ENCODE results near the gene CFAP46. TPM values are rescaled to one million over a fixed set of nuclear protein-coding genes. Genes with fewer than 3 reads are reported as not detected.

The CFAP46 gene
- total and polyA plus RNA-seq, 12 donors: 0.15 to 5.5 (median 1.1) TPM; not detected in 3

- intact Hi-C loops (cut with DNase I): no loop called here
- DNase-seq: peak in 1 of 7 donors; percentile 3
Observed at GRCh38 chr10:132870426-132870825, 71.9 kb downstream of the CFAP46 start.

GRCh38 chr10:132869621-132870020 lies 72.7 kb downstream of the CFAP46 start:
- intact Hi-C loops (cut with DNase I): no loop called here
- TF ChIP-seq POLR2A (IDR thresholded peaks at IDR 0.05) (no peak), CTCF (IDR thresholded peaks at IDR 0.05) (no peak)
- WGBS, 4 donors: 88 to 94% (median 91%) methylated on average over 15 to 16 of the region's 16 CpGs
- Histone ChIP-seq H3K27ac (no peak overlapping the region), H3K9me3 (replicated peaks in 1 of 3) (no peaks in the 10 kb centered on the region), H3K4me1 (replicated peaks in 1 of 2) (no peaks in the 10 kb centered on the region), H3K36me3 (replicated peaks in 1 of 2) (no peaks in the 10 kb centered on the region), H3K27me3 (no peaks in the 10 kb centered on the region), H3K4me3 (no peak overlapping the region)
- peak in 1 of 7 donors; percentile 1 for DNase-seq

More at GRCh38 chr10:132870426-132870825, 71.9 kb downstream of the CFAP46 start:
- TF ChIP-seq CTCF (IDR thresholded peaks at IDR 0.05) (no peak), POLR2A (IDR thresholded peaks at IDR 0.05) (no peak)
- Histone ChIP-seq H3K4me3 (no peak overlapping the region), H3K36me3 (replicated peaks in 1 of 2) (no peaks in the 10 kb centered on the region), H3K9me3 (replicated peaks in 1 of 3) (no peaks in the 10 kb centered on the region), H3K27me3 (no peaks in the 10 kb centered on the region), H3K27ac (no peak overlapping the region), H3K4me1 (replicated peaks in 1 of 2) (no peaks in the 10 kb centered on the region)
- 87 to 91% (median 88%) methylated on average over 13 of the region's 13 CpGs for WGBS, 4 donors

- Histone ChIP-seq H3K36me3 (replicated peaks in 1 of 2) (no peaks in the 10 kb centered on the region), H3K9me3 (replicated peaks in 1 of 3) (no peaks in the 10 kb centered on the region), H3K4me1 (replicated peaks in 1 of 2) (no peaks in the 10 kb centered on the region), H3K27ac (no peak overlapping the region), H3K4me3 (no peak overlapping the region), H3K27me3 (no peaks in the 10 kb centered on the region)
- no peak for TF ChIP-seq CTCF (IDR thresholded peaks at IDR 0.05)
- no peak for TF ChIP-seq POLR2A (IDR thresholded peaks at IDR 0.05)
- intact Hi-C loops (cut with DNase I): no loop called here
- WGBS, 4 donors: 87 to 94% (median 90%) methylated on average over 17 to 26 of the region's 26 CpGs
- peak in 1 of 7 donors; percentile 8 for DNase-seq
Observed at GRCh38 chr10:132868995-132869394, 73.4 kb downstream of the CFAP46 start.

GRCh38 chr10:132867801-132868644 lies 74.3 kb downstream of the CFAP46 start:
- intact Hi-C loops (cut with DNase I): no loop called here
- Histone ChIP-seq H3K4me1 (replicated peaks in 1 of 2) (no peaks in the 10 kb centered on the region), H3K9me3 (replicated peaks in 1 of 3) (no peaks in the 10 kb centered on the region), H3K36me3 (replicated peaks in 1 of 2) (no peaks in the 10 kb centered on the region), H3K27ac (no peak overlapping the region), H3K27me3 (peaks cover 2% of the 10 kb centered on the region), H3K4me3 (no peak overlapping the region)
- TF ChIP-seq POLR2A (IDR thresholded peaks at IDR 0.05) (no peak), CTCF (IDR thresholded peaks at IDR 0.05) (no peak)
- DNase-seq: peak in 1 of 7 donors; percentile 9
- 85 to 88% (median 88%) methylated on average over 37 to 41 of the region's 41 CpGs for WGBS, 4 donors

Data from adrenal gland (tissue), 12 donors.